Mesothelial cell of epicardium (in vitro differentiated cells): ENCODE measurements around the gene CEACAM19. TPM values are rescaled to one million over a fixed set of nuclear protein-coding genes. Genes with fewer than 3 reads are reported as not detected.
"Not testable (repeated sequence)": the region's sequence is repeated elsewhere in the genome, so short reads cannot be mapped to it uniquely, and the experiment has no call there.

Experiments used
- DNase-seq, 2 experiments: peaks; one replicate each; pipeline ENCODE4 v3.0.0; 2021; ENCODE audit warnings: low spot score in 2 of 2; ENCODE audit not compliant: unreplicated experiment in 2 of 2
- H3K27ac Mint-ChIP-seq: 2 replicates; pipeline ENCODE4 v1.8.0; 2021; ENCODE audit warnings: mixed read lengths
- H3K27me3 Mint-ChIP-seq: 2 replicates; pipeline ENCODE4 v1.8.0; 2021; ENCODE audit warnings: low read depth, mixed read lengths
- H3K36me3 Mint-ChIP-seq: 2 replicates; pipeline ENCODE4 v1.8.0; 2021; ENCODE audit warnings: mixed read lengths
- H3K4me1 Mint-ChIP-seq: 2 replicates; pipeline ENCODE4 v1.8.0; 2021; ENCODE audit warnings: mixed read lengths
- H3K4me3 Mint-ChIP-seq: 2 replicates; pipeline ENCODE4 v1.8.0; 2021; ENCODE audit warnings: mild to moderate bottlenecking, moderate library complexity, mixed read lengths
- H3K9me3 Mint-ChIP-seq: 2 replicates; pipeline ENCODE4 v1.8.0; 2021; ENCODE audit warnings: mixed read lengths
- CTCF ChIP-seq: fragments of 200-600 bp; sonication (generic); IDR thresholded peaks from one replicate; pipeline ENCODE4 v1.5.0; 2021; ENCODE audit warnings: antibody characterized with exemption; ENCODE audit not compliant: unreplicated experiment
- total RNA-seq: library from RNA; stranded (reverse); gene quantifications from 3 replicates; pipeline ENCODE4 v1.2.1, GENCODE V29; 2021

Gene CEACAM19
- 10.2 to 11.2 TPM (median 11.0 TPM) in 3 replicates for total RNA-seq

GRCh38 chr19:44671400-44671799 lies at the start of gene CEACAM19:
CEACAM19 (plus strand) TSS chr19:44671482; CDS start chr19:44671932, 450 bp downstream.
- no peaks in the 10 kb centered on the region for H3K27me3 Mint-ChIP-seq
- H3K36me3 Mint-ChIP-seq = no peaks in the 10 kb centered on the region
- TF ChIP-seq CTCF = no peak
- H3K27ac Mint-ChIP-seq = no peak within 1 kb of the TSS
- H3K9me3 Mint-ChIP-seq = peaks cover 4% of the 10 kb centered on the region
- no peak within 1 kb of the TSS for H3K4me3 Mint-ChIP-seq
- no peaks in the 10 kb centered on the region for H3K4me1 Mint-ChIP-seq
- DNase-seq = no peak

GRCh38 chr19:44623080-44623479 lies 48.2 kb upstream of the CEACAM19 start:
- H3K36me3 Mint-ChIP-seq = no peaks in the 10 kb centered on the region
- H3K9me3 Mint-ChIP-seq = peaks cover 7% of the 10 kb centered on the region
- no peak for DNase-seq
- TF ChIP-seq CTCF = no peak
- no peaks in the 10 kb centered on the region for H3K27me3 Mint-ChIP-seq
- no peak overlapping the region for H3K4me3 Mint-ChIP-seq
- no peak overlapping the region for H3K27ac Mint-ChIP-seq
- H3K4me1 Mint-ChIP-seq = peaks cover 8% of the 10 kb centered on the region

- Mint-ChIP-seq H3K4me3 (no peak overlapping the region), H3K27ac (no peak overlapping the region), H3K4me1 (peaks cover 8% of the 10 kb centered on the region), H3K27me3 (no peaks in the 10 kb centered on the region), H3K36me3 (no peaks in the 10 kb centered on the region), H3K9me3 (peaks cover 7% of the 10 kb centered on the region)
- TF ChIP-seq CTCF = no peak
- no peak for DNase-seq
Observed at GRCh38 chr19:44623626-44624025, 47.7 kb upstream of the CEACAM19 start.

- no peak for DNase-seq
- no peak overlapping the region for H3K27ac Mint-ChIP-seq
- no peaks in the 10 kb centered on the region for H3K36me3 Mint-ChIP-seq
- H3K9me3 Mint-ChIP-seq = peaks cover 7% of the 10 kb centered on the region
- no peaks in the 10 kb centered on the region for H3K27me3 Mint-ChIP-seq
- TF ChIP-seq CTCF = no peak
- H3K4me3 Mint-ChIP-seq = no peak overlapping the region
- peaks cover 8% of the 10 kb centered on the region for H3K4me1 Mint-ChIP-seq
Observed at GRCh38 chr19:44624840-44625354, 46.4 kb upstream of the CEACAM19 start.

GRCh38 chr19:44625637-44626036 lies 45.6 kb upstream of the CEACAM19 start:
- DNase-seq, H3K36me3 Mint-ChIP-seq, H3K27me3 Mint-ChIP-seq, H3K4me3 Mint-ChIP-seq, H3K4me1 Mint-ChIP-seq, H3K9me3 Mint-ChIP-seq: not testable (repeated sequence)
- peak overlapping the region; percentile 73 for H3K27ac Mint-ChIP-seq

GRCh38 chr19:44626048-44626624 lies 45.1 kb upstream of the CEACAM19 start:
- peak overlapping the region; percentile 73 for H3K27ac Mint-ChIP-seq
- peaks cover 8% of the 10 kb centered on the region for H3K4me1 Mint-ChIP-seq
- peaks cover 7% of the 10 kb centered on the region for H3K9me3 Mint-ChIP-seq
- H3K36me3 Mint-ChIP-seq = no peaks in the 10 kb centered on the region
- no peak for DNase-seq
- TF ChIP-seq CTCF = no peak
- no peak overlapping the region for H3K4me3 Mint-ChIP-seq
- no peaks in the 10 kb centered on the region for H3K27me3 Mint-ChIP-seq
